ENCODE measurements around the gene MAP3K7. TPM values are rescaled to one million over a fixed set of nuclear protein-coding genes. Genes with fewer than 3 reads are reported as not detected.

Gene MAP3K7
- total and polyA plus RNA-seq, 2 donors (not counting 3 experiments of a cell fraction or from before 2014, with no cell fraction given) = 15.3 to 25.6 TPM

DNA sequence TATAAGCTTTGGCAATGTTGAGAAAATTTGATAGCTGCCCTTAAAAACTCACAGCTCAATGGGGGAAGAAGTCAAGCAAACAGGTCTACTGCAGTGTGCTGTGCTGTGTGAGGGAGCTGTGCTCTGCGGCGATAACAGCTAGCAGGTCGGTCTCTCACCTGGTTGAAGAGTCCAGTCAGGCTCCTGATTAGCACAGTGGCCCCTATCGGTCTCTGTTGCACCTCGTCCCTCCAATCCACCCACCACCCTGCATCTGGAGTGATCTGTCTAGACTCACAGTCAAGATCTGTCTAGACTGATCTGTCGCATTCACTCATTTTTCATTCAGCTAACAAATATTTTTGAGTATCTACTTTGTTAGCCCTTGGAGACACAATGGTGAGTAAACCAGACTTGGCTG, 94.1 kb downstream of the MAP3K7 start:
- TSS peak; percentile 25 for BruUV-seq (replicated peaks)

GRCh38 chr6:90492369-90492768, 94.5 kb downstream of the MAP3K7 start:
- BruUV-seq (replicated peaks) = no TSS peak
- CTCF ChIA-PET = interaction anchor here (1.0 to 3.3 kb wide), 6 partner anchors 11 to 565 kb away, joined by 3 to 21 read pairs (median 5); no protein-coding TSS in a partner anchor

More for the DNA sequence above, 94.1 kb downstream of the MAP3K7 start:
- Histone ChIP-seq H3K36me3 (ENCODE audit: control insufficient read depth in 2 of 2, extremely low read depth in 1 of 2, insufficient read depth in 2 of 2, low read length in 2 of 2) (no peaks in the 10 kb centered on the region), H3K4me3 (replicated peaks in 1 of 3; ENCODE audit: insufficient read depth in 1 of 3, low read depth in 1 of 3, low read length in 3 of 3) (no peak overlapping the region), H3K4me1 (ENCODE audit: control insufficient read depth, extremely low read depth, insufficient read depth, low read length) (peaks cover 36% of the 10 kb centered on the region), H3K27ac (ENCODE audit: insufficient read depth, low read depth, low read length) (peak overlapping the region; percentile 66), H3K27me3 (ENCODE audit: control insufficient read depth in 2 of 2, insufficient read depth in 2 of 2, low read length in 2 of 2) (no peaks in the 10 kb centered on the region), H4K20me1 (replicated peaks; ENCODE audit: control insufficient read depth, extremely low read depth, insufficient read depth, low read length) (no peaks in the 10 kb centered on the region), H3K79me2 (ENCODE audit: control insufficient read depth, insufficient read depth, low read length) (no peaks in the 10 kb centered on the region), H3K9me1 (replicated peaks; ENCODE audit: control insufficient read depth, extremely low read depth, insufficient read depth, low read length) (no peaks in the 10 kb centered on the region), H2AFZ (ENCODE audit: low read depth, low read length) (no peak overlapping the region), H3K9ac (replicated peaks; ENCODE audit: extremely low read depth, insufficient read depth, low read length) (peak overlapping the region; percentile 17), H3K4me2 (ENCODE audit: insufficient read depth, low read length) (peak overlapping the region; percentile 65), H3K9me3 (replicated peaks; ENCODE audit: control insufficient read depth, insufficient read depth, low read length) (no peaks in the 10 kb centered on the region)
- no peak for FAIRE-seq
- ChIA-PET CTCF (interaction anchor here (1.0 to 3.2 kb wide), 6 partner anchors 12 to 565 kb away, joined by 3 to 13 read pairs (median 4); no protein-coding TSS in a partner anchor), POLR2A (no interaction called here)
- intact Hi-C loops (cut with micrococcal nuclease) (loop anchor here (1.0 to 5.0 kb wide), 4 partner anchors 95 to 485 kb away; partner anchors contain the start of gene MAP3K7), dilution Hi-C loops (cut with MboI; ENCODE audit: extremely low pct_ligation_motif_present, low sequenced_read_pairs) (no loop called here)
- DNase-seq (ENCODE audit: low read depth, low spot score) = no peak
- TF ChIP-seq GATA2 (IDR thresholded peaks at IDR 0.05; ENCODE audit: insufficient read depth, insufficient read length, low read depth, low read length) = no peak
- no peak for TF ChIP-seq MYC (IDR thresholded peaks at IDR 0.05; ENCODE audit: low read depth, low read length)
- TF ChIP-seq, protein P1, sequence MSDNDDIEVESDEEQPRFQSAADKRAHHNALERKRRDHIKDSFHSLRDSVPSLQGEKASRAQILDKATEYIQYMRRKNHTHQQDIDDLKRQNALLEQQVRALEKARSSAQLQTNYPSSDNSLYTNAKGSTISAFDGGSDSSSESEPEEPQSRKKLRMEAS (IDR thresholded peaks at IDR 0.05; ENCODE audit: insufficient read depth, insufficient read length) = no peak
- TF ChIP-seq FOS (IDR thresholded peaks at IDR 0.05; ENCODE audit: borderline replicate concordance, insufficient read depth, low read length) = no peak
- no peak for TF ChIP-seq POLR2AphosphoS5 (IDR thresholded peaks at IDR 0.05; ENCODE audit: insufficient read depth, low read depth, low read length)
- TF ChIP-seq POLR2A (IDR thresholded peaks at IDR 0.05; ENCODE audit: low read depth, low read length) = no peak
- no peak for TF ChIP-seq EZH2 (IDR thresholded peaks at IDR 0.05; ENCODE audit: borderline replicate concordance, low read depth, low read length, severe bottlenecking)
- no peak for TF ChIP-seq JUN (IDR thresholded peaks at IDR 0.05; ENCODE audit: borderline replicate concordance, insufficient read depth, insufficient read length, low read depth)

More at GRCh38 chr6:90492369-90492768, 94.5 kb downstream of the MAP3K7 start:
- H4K20me1 ChIP-seq (replicated peaks; ENCODE audit: control insufficient read depth, extremely low read depth, insufficient read depth, low read length) = no peaks in the 10 kb centered on the region
- no peaks in the 10 kb centered on the region for H3K79me2 ChIP-seq (ENCODE audit: control insufficient read depth, insufficient read depth, low read length)
- no peaks in the 10 kb centered on the region for H3K27me3 ChIP-seq (ENCODE audit: control insufficient read depth in 2 of 2, insufficient read depth in 2 of 2, low read length in 2 of 2)
- H3K36me3 ChIP-seq (ENCODE audit: control insufficient read depth in 2 of 2, extremely low read depth in 1 of 2, insufficient read depth in 2 of 2, low read length in 2 of 2) = no peaks in the 10 kb centered on the region
- FAIRE-seq (no peak), DNase-seq (ENCODE audit: low read depth, low spot score) (no peak)
- no peak overlapping the region for H3K4me3 ChIP-seq (replicated peaks in 1 of 3; ENCODE audit: insufficient read depth in 1 of 3, low read depth in 1 of 3, low read length in 3 of 3)
- H3K4me1 ChIP-seq (ENCODE audit: control insufficient read depth, extremely low read depth, insufficient read depth, low read length) = peaks cover 36% of the 10 kb centered on the region
- peak overlapping the region; percentile 66 for H3K27ac ChIP-seq (ENCODE audit: insufficient read depth, low read depth, low read length)
- H2AFZ ChIP-seq (ENCODE audit: low read depth, low read length) = no peak overlapping the region
- POLR2A ChIA-PET = no interaction called here
- TF ChIP-seq POLR2AphosphoS5 (IDR thresholded peaks at IDR 0.05; ENCODE audit: insufficient read depth, low read depth, low read length) (no peak), MYC (IDR thresholded peaks at IDR 0.05; ENCODE audit: low read depth, low read length) (no peak), FOS (IDR thresholded peaks at IDR 0.05; ENCODE audit: borderline replicate concordance, insufficient read depth, low read length) (no peak), GATA2 (IDR thresholded peaks at IDR 0.05; ENCODE audit: insufficient read depth, insufficient read length, low read depth, low read length) (no peak), JUN (IDR thresholded peaks at IDR 0.05; ENCODE audit: borderline replicate concordance, insufficient read depth, insufficient read length, low read depth) (no peak), POLR2A (IDR thresholded peaks at IDR 0.05; ENCODE audit: low read depth, low read length) (no peak), EZH2 (IDR thresholded peaks at IDR 0.05; ENCODE audit: borderline replicate concordance, low read depth, low read length, severe bottlenecking) (no peak)
- TF ChIP-seq, protein P1 (IDR thresholded peaks at IDR 0.05; ENCODE audit: insufficient read depth, insufficient read length) = no peak
- TF ChIP-seq, protein P2, sequence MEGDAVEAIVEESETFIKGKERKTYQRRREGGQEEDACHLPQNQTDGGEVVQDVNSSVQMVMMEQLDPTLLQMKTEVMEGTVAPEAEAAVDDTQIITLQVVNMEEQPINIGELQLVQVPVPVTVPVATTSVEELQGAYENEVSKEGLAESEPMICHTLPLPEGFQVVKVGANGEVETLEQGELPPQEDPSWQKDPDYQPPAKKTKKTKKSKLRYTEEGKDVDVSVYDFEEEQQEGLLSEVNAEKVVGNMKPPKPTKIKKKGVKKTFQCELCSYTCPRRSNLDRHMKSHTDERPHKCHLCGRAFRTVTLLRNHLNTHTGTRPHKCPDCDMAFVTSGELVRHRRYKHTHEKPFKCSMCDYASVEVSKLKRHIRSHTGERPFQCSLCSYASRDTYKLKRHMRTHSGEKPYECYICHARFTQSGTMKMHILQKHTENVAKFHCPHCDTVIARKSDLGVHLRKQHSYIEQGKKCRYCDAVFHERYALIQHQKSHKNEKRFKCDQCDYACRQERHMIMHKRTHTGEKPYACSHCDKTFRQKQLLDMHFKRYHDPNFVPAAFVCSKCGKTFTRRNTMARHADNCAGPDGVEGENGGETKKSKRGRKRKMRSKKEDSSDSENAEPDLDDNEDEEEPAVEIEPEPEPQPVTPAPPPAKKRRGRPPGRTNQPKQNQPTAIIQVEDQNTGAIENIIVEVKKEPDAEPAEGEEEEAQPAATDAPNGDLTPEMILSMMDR (IDR thresholded peaks at IDR 0.05; ENCODE audit: extremely low read depth in 1 of 2, insufficient read depth in 1 of 2, low read depth in 1 of 2, low read length in 2 of 2) = no peak
- intact Hi-C loops (cut with micrococcal nuclease) = loop anchor here (2.0 to 5.0 kb wide), 3 partner anchors 205 to 485 kb away; no protein-coding TSS in a partner anchor
- dilution Hi-C loops (cut with MboI; ENCODE audit: extremely low pct_ligation_motif_present, low sequenced_read_pairs) = no loop called here
- no peaks in the 10 kb centered on the region for H3K9me1 ChIP-seq (replicated peaks; ENCODE audit: control insufficient read depth, extremely low read depth, insufficient read depth, low read length)
- no peak overlapping the region for H3K4me2 ChIP-seq (ENCODE audit: insufficient read depth, low read length)
- no peak overlapping the region for H3K9ac ChIP-seq (replicated peaks; ENCODE audit: extremely low read depth, insufficient read depth, low read length)
- no peaks in the 10 kb centered on the region for H3K9me3 ChIP-seq (replicated peaks; ENCODE audit: control insufficient read depth, insufficient read depth, low read length)

Data from endothelial cell of umbilical vein (primary cell).